A549 (cell line): Measurements from ENCODE around the gene CLDN18. TPM values are rescaled to one million over a fixed set of nuclear protein-coding genes. Genes with fewer than 3 reads are reported as not detected.

Experiments
- ATAC-seq, 2 experiments: fragments of 200-7000 bp in 1 of 2; fragments of >200 bp in 1 of 2; cut with Nextera tagmentation in 1 of 2; cut with Tn5 transposase in 1 of 2; 3 replicates each; pipeline versions ENCODE4 v1.8.0 to v1.9.1; 2018 to 2020; ENCODE audit warnings: mild to moderate bottlenecking in 1 of 2, moderate library complexity in 1 of 2
- CTCF ChIA-PET: fragments of 300-600 bp; sonication (Branson Sonifier 250); formaldehyde crosslinking; extraction: SDS; loops from one replicate; lab custom pipeline; 2021; ENCODE audit warnings: antibody characterized with exemption, inconsistent platforms; lab: Yijun Ruan, JAX
- POLR2A ChIA-PET: fragments of 350-600 bp; formaldehyde crosslinking; extraction: SDS; loops from one replicate; lab custom pipeline; 2021; ENCODE audit warnings: antibody characterized with exemption, inconsistent platforms; lab: Yijun Ruan, JAX
- DNase-seq, 2 experiments: peaks; one replicate each; pipeline versions ENCODE4 v3.0.0 to v3.0.0-alpha.2; 2011 to 2016; ENCODE audit warnings: low read depth in 1 of 2, low spot score in 1 of 2
- FAIRE-seq: peaks from 2 replicates; lab custom pipeline; 2011; peaks lifted over from hg19 to GRCh38; lab: Jason Lieb, UNC
- H3K27ac ChIP-seq, 2 experiments: fragments of >200 bp; sonication (Bioruptor Twin); formaldehyde crosslinking; 3 replicates each; pipeline ENCODE4 v1.5.1; 2016 to 2017
- H3K4me1 ChIP-seq: fragments of >200 bp; sonication (Bioruptor Twin); formaldehyde crosslinking; 3 replicates; pipeline ENCODE4 v1.6.1; 2016
- H3K4me2 ChIP-seq: fragments of >200 bp; sonication (Bioruptor Twin); formaldehyde crosslinking; 3 replicates; pipeline ENCODE4 v1.6.1; 2016
- H3K4me3 ChIP-seq: fragments of >200 bp; sonication (Bioruptor Twin); formaldehyde crosslinking; 3 replicates; pipeline ENCODE4 v1.5.1; 2016
- H3K9me3 ChIP-seq: fragments of >200 bp; sonication (Bioruptor Twin); formaldehyde crosslinking; 3 replicates; pipeline ENCODE4 v1.6.1; 2016
- ATOH8 ChIP-seq: fragments of 250-450 bp; sonication (Bioruptor Pico); IDR thresholded peaks from 2 replicates; pipeline ENCODE4 v1.5.0; 2020; ENCODE audit warnings: low read depth, mild to moderate bottlenecking, moderate library complexity
- BCL3 ChIP-seq: fragments of >200 bp; sonication (Bioruptor Twin); formaldehyde crosslinking; IDR thresholded peaks from 3 replicates; pipeline ENCODE4 v1.6.1; 2016
- CBX2 ChIP-seq: fragments of 200-600 bp; sonication (generic); IDR thresholded peaks from 2 replicates; pipeline ENCODE4 v1.6.1; 2016; ENCODE audit warnings: low read depth, mild to moderate bottlenecking, borderline replicate concordance
- CBX8 ChIP-seq: fragments of 200-600 bp; sonication (generic); IDR thresholded peaks from 2 replicates; pipeline ENCODE4 v1.6.1; 2016
- CTCF ChIP-seq: fragments of >200 bp; sonication (Bioruptor Twin); formaldehyde crosslinking; IDR thresholded peaks from 3 replicates; pipeline ENCODE4 v1.5.1; 2016
- EHF ChIP-seq: fragments of 250-450 bp; sonication (Bioruptor Pico); IDR thresholded peaks from 2 replicates; pipeline ENCODE4 v1.5.0; 2020; ENCODE audit warnings: mild to moderate bottlenecking
- ELK1 ChIP-seq: fragments of 150-350 bp; IDR thresholded peaks from 2 replicates; pipeline ENCODE4 v1.6.1; 2014; ENCODE audit warnings: low read depth, mild to moderate bottlenecking, low read length
- GATA3 ChIP-seq: IDR thresholded peaks from 2 replicates; pipeline ENCODE4 v1.6.1; 2012; ENCODE audit warnings: borderline replicate concordance
- HEYL ChIP-seq: fragments of 250-450 bp; sonication (Bioruptor Pico); IDR thresholded peaks from 2 replicates; pipeline ENCODE4 v1.8.0; 2021; ENCODE audit warnings: mild to moderate bottlenecking, moderate library complexity
- HMGXB4 ChIP-seq: fragments of 250-450 bp; sonication (Bioruptor Pico); IDR thresholded peaks from 2 replicates; pipeline ENCODE4 v1.5.0; 2021; ENCODE audit warnings: mild to moderate bottlenecking, moderate library complexity, borderline replicate concordance
- JUN ChIP-seq, 2 experiments: fragments of >200 bp; sonication (Bioruptor Twin); formaldehyde crosslinking; IDR thresholded peaks; 2 replicates in 1 of 2; 3 replicates in 1 of 2; pipeline ENCODE4 v1.6.1; 2016 to 2017
- JUNB ChIP-seq: fragments of >200 bp; sonication (Bioruptor Twin); formaldehyde crosslinking; IDR thresholded peaks from 2 replicates; pipeline ENCODE4 v1.6.1; 2016
- MAFK ChIP-seq: fragments of 450-650 bp; IDR thresholded peaks from 2 replicates; pipeline ENCODE4 v1.6.1; 2014; ENCODE audit not compliant: partially characterized antibody
- MAX ChIP-seq: IDR thresholded peaks from 2 replicates; pipeline ENCODE4 v1.6.1; 2012
- NR3C1 ChIP-seq: fragments of >200 bp; sonication (Bioruptor Twin); formaldehyde crosslinking; IDR thresholded peaks from 3 replicates; pipeline ENCODE4 v1.6.1; 2017
- PBX3 ChIP-seq: IDR thresholded peaks from 2 replicates; pipeline ENCODE4 v1.6.1; 2012
- POLR2AphosphoS2 ChIP-seq: conservative IDR thresholded peaks from 2 replicates; pipeline ENCODE4 v1.6.1; 2012; ENCODE audit warnings: low read length, improper control_type of control experiment, inconsistent platforms
- RCOR1 ChIP-seq: fragments of 150-350 bp; IDR thresholded peaks from 2 replicates; pipeline ENCODE4 v1.6.1; 2014; ENCODE audit warnings: antibody characterized with exemption, low read length, low read depth
- RFX5 ChIP-seq: fragments of 450-650 bp; IDR thresholded peaks from 2 replicates; pipeline ENCODE4 v1.7.1; 2014; ENCODE audit warnings: antibody characterized with exemption, mild to moderate bottlenecking, moderate library complexity
- SREBF2 ChIP-seq: fragments of 450-650 bp; IDR thresholded peaks from 2 replicates; pipeline ENCODE4 v1.6.1; 2014; ENCODE audit warnings: mild to moderate bottlenecking, moderate library complexity
- TP53 ChIP-seq: fragments of 250-450 bp; sonication (Bioruptor Pico); IDR thresholded peaks from 2 replicates; pipeline ENCODE4 v1.5.0; 2021; ENCODE audit warnings: mild to moderate bottlenecking, moderate library complexity
- ZC3H11A ChIP-seq: fragments of 450-650 bp; IDR thresholded peaks from 2 replicates; pipeline ENCODE4 v1.6.1; 2014; ENCODE audit warnings: antibody characterized with exemption, mild to moderate bottlenecking
- ZSCAN20 ChIP-seq: fragments of 250-450 bp; sonication (Bioruptor Pico); IDR thresholded peaks from 2 replicates; pipeline ENCODE4 v1.8.0; 2022; ENCODE audit warnings: mild to moderate bottlenecking, moderate library complexity
- WGBS: methylation state at CpG from one replicate; pipeline ENCODE4 v1.1.6; 2017; ENCODE audit errors: missing lambda C conversion rate; 5-methylcytosine and 5-hydroxymethylcytosine counted together
- polyA plus RNA-seq, 4 experiments: library from polyadenylated mRNA; depleted of rRNA in 3 of 4; stranded (reverse); fragments of >200 nt; fragmentation: RNase III in 1 of 4; extraction: RNeasy Plus Mini Kit Qiagen cat#74134 plus additional on column Dnase treatment in 1 of 4; gene quantifications; 2 replicates in 3 of 4; 3 replicates in 1 of 4; pipeline ENCODE4 v1.2.3, GENCODE V29; 2011 to 2017

The CLDN18 gene
- polyA plus RNA-seq, 2 of the 4 experiments (the other 2 are of a cell fraction), result not detected

- no peak for TF ChIP-seq ZSCAN20 (CRISPR knock-in tag)
- no peak for TF ChIP-seq TP53 (CRISPR knock-in tag)
- no peak for TF ChIP-seq CBX2
- TF ChIP-seq ATOH8 (CRISPR knock-in tag), result no peak
- TF ChIP-seq HMGXB4, result no peak
- TF ChIP-seq HEYL (CRISPR knock-in tag), result no peak
- no peak for TF ChIP-seq POLR2AphosphoS2
- no peak for TF ChIP-seq CTCF
Measured at GRCh38 chr3:138025553-138025952, 15.6 kb downstream of the CLDN18 start (continued).

GRCh38 chr3:138027821-138028220 lies 17.9 kb downstream of the CLDN18 start:
- TF ChIP-seq BCL3, result no peak
- TF ChIP-seq MAX, result no peak
- TF ChIP-seq RCOR1, result no peak
- no peak for TF ChIP-seq EHF (CRISPR knock-in tag)
- TF ChIP-seq CBX8, result no peak
- TF ChIP-seq PBX3, result no peak
- no peak for TF ChIP-seq ELK1
- TF ChIP-seq ZC3H11A, result no peak
- TF ChIP-seq MAFK, result no peak
- no peak for TF ChIP-seq SREBF2
- TF ChIP-seq JUNB, result no peak
- TF ChIP-seq JUN (IDR thresholded peaks at IDR 0.05), result no peak
- TF ChIP-seq RFX5, result no peak
- no peak for TF ChIP-seq HEYL (CRISPR knock-in tag)
- no peak for TF ChIP-seq GATA3
- TF ChIP-seq ZSCAN20 (CRISPR knock-in tag), result no peak
- no peak for TF ChIP-seq NR3C1
- Histone ChIP-seq H3K4me3 (no peak overlapping the region), H3K4me2 (no peak overlapping the region), H3K27ac (no peak overlapping the region), H3K9me3 (no peaks in the 10 kb centered on the region), H3K4me1 (no peaks in the 10 kb centered on the region)
- WGBS, result 86% methylated on average over 5 of the region's 5 CpGs
- ChIA-PET CTCF (no interaction called here), POLR2A (no interaction called here)
- ATAC-seq (no peak), FAIRE-seq (no peak), DNase-seq (no peak)
